Measurements from ENCODE around the gene RREB1.
"Not testable (repeated sequence)": the region's sequence is repeated elsewhere in the genome, so short reads cannot be mapped to it uniquely, and the experiment has no call there.

RREB1 gene

DNA sequence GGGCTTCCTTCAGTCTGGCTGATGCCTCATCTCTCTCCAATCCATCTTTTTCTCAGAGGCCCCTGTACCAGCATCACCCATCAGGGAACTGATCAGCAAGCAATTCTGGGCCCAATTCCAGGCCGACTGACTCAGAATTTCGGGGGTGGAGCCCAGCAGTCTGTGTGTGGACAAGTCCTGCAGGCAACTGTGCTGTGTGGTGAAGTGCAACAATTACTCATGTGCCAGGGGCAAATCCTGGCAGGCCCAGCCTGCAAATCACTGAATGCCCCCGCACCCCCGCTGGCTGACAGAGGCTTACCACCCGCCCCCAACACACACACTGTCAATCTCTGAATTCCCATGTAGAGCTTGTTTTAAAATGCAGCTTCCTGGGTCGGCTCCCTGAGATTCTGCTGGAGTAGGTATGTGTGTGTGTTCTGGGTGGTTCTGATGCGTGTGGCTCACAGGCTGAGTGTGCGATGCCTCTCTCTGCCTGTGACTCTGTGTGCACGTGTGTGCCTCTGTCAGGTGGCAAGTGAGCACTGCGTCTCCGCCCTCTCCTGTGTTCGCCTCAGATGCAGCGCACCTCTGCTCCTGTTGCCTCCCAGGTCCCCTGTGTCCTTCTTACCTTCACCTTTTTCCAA is 159.8 kb downstream of the RREB1 start:
- DNase-seq = no peak

- no peak for DNase-seq
Measured at GRCh38 chr6:7268362-7268761, 160.6 kb downstream of the RREB1 start.

DNA sequence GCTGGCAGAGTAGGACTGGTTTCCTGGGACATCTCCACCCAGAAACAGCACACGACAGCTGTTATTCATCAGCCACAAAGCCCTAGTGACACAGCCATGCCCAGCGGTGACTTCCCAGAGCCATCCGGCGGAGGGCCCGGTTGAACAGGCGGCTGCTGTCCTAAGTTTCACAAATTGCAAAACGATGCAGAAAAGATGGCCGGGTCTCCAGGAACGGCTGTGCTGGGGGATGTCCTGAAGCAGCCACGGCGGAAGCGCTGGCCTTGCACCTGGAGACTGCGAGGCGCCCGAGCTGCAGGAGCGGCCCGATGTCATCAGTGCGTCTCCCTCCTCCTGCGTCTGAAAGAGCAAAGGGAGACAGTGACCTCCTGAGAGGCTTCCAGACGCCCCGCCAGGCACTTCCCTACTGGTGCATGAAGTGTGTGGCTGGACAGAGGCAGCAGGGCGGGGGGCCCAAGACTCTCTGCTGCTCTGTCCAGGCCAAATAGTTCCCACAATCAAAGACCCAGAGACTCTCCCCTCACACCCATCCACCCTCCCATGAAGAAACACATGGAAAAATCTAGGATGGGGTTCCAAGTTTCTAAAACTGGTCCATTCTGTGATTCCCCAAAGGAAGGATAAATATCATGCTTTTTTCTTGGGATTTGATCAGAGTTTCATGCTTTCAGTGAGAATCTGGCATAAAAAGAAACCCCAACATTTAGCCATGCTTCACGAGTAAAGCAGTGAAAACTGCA is 161.2 kb downstream of the RREB1 start:
- no peak for DNase-seq

DNA sequence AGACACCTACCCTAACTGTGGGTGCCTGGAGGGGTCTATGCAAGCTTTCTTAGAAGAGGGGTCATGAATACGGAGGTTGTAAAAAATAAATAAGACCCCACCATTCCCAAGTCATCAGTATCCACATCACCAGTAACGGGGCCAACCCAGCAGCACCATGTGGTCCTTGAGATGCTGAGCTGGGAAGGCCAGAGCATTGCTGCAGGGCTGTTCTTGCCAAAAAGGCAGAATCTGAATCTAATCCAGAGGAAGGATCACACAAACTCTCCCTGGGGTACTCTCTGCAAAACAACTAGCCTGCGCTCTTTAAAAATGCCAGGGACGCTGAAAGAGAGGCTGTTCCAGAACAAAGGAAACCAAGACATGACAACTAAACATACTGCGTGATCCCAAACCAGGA is 162.1 kb downstream of the RREB1 start:
- no peak for DNase-seq

DNA sequence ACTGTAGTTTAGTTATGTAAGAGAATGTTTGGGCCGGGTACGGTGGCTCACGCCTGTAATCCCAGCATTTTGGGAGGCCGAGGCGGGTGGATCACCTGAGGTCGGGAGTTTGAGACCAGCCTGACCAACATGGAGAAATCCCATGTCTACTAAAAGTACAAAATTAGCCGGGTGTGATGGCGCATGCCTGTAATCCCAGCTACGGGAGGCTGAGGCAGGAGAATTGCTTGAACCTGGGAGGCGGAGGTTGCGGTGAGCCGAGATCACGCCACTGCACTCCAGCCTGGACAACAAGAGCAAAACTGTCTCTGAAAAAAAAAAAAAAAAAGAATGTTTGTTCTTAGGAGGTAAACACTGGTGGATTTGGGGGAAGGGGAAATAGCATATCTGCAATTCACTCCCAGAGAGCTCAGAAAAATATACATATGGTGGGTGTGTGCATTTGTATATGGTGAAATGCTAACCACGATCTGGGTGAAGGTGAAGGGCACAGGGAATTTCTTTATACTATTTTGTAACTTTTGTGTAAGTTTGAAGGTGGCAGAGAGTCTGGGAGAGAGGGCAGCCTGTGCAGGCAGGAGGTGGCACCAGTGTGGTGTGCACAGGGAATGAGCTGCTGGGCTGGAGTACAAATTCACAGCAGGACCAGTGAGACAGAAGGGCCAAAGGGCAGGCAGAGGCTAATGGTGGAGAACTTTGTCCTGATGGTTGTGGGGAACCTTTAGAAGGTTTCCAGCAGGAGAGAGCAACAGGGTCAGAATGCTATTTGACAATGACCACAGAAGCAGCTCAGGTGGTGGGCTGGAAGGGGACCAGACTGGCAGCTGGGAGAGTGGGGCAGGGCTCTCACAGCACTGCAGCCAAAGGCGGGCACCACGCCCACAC is 162.8 kb downstream of the RREB1 start:
- no peak for DNase-seq

GRCh38 chr6:7271205-7271534 is 163.4 kb downstream of the RREB1 start:
- no peak for DNase-seq

DNA sequence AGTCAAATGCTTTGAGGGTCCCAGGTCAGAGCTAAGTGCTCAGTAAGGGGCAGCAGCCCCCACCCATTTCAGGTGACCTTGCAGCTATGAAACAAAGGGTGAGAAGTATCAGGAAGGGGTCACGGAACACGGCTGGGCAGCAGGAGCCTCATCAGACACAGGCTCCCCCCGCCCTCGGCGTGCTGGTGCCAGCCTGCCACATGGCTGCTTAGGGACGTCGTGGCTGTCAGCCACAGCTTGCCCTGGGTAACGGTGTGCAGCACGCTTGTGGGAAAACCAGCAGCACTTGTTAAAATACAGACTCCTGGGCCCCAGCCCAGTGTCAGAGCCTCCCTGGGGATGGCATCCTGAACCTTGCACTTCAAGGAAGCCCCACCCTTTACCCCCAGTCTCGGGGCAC is 165.9 kb downstream of the RREB1 start:
- DNase-seq = no peak

- DNase-seq = not testable (repeated sequence)
Measured at GRCh38 chr6:7274525-7274924, 166.8 kb downstream of the RREB1 start.

GRCh38 chr6:7276199-7276524 is 168.4 kb downstream of the RREB1 start:
- no peak for DNase-seq

DNA sequence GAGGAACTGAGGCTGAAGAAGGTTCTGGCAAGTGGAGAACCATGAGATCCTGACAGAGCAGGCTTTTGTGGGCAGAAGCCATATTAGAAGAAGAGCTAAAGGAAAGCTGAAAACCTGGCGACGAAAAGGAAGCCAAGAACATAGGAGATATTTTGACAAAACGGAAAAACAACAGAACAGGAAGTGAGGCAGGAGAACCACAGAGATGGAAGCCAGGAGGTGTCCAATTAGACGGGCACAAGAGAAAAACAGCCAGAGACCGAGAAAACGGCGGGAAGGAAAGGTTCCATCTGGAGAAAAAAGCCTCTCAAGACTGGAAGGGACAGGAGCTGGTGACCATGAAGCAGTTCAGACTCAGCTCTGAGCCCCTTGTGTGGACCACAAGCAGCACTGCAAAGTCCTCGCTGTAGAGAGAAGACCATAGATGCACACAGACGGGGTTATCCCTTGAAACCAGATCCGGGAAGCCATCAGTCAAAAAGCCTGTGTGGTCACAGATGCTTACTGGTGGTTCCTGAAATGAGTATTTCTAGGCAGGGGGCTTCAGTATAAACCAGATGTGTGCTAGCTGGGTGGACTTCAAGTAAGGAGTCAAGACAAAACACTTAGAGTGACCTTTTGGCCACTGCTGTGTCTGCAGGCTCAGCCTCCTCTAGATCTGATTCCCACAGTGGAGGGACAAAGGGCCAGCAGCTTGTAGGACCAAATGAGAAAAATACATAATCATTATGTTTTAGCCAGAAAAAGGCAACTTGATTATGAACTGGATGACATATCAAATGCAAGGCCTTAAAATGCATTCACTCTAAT is 174.5 kb downstream of the RREB1 start:
- DNase-seq = no peak

DNA sequence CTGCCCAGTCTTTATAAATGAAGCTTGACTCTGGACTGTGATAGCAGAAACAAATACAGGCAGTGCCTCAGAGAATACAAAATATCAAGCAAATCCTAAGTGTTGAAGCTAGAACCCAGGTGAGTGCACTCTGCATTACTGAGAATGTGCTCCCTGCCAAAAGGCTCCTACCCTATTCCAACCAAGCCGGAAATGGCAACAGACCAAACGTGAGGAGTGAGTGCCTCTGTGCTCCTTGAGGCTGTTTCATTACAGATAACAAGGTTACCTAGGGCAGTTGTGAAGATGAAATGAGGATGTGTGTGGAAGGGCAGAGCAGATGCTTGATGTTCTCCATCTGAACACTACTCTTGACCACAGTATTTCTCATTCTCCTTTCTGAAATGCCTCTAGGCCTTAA is 175.9 kb downstream of the RREB1 start:
- no peak for DNase-seq

GRCh38 chr6:7285416-7285815 is 177.7 kb downstream of the RREB1 start:
- DNase-seq = no peak

- no peak for DNase-seq
Measured at GRCh38 chr6:7290079-7290478, 182.3 kb downstream of the RREB1 start.

- no peak for DNase-seq
Measured at GRCh38 chr6:7292596-7293255, 185.0 kb downstream of the RREB1 start.

GRCh38 chr6:7295916-7296315 is 188.2 kb downstream of the RREB1 start:
- no peak for DNase-seq

DNA sequence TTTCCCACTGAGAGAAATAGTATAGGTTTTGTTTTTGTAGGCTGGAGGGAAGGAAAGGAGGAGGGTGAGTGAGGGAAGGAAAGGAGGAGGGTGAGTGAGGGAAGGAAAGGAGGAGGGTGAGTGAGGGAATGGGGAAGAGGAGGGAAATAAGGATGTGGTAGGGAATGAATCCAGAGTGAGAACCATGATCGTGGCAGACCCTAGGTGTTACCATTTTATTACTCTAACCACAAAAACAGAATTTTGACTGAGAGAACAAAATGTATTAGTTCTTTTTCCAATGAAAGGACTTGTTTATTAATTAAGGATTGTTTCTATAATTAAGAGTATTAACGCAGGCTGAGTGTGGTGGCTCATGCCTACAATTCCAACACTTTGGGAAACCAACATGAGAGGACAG is 188.8 kb downstream of the RREB1 start:
- DNase-seq = no peak

DNA sequence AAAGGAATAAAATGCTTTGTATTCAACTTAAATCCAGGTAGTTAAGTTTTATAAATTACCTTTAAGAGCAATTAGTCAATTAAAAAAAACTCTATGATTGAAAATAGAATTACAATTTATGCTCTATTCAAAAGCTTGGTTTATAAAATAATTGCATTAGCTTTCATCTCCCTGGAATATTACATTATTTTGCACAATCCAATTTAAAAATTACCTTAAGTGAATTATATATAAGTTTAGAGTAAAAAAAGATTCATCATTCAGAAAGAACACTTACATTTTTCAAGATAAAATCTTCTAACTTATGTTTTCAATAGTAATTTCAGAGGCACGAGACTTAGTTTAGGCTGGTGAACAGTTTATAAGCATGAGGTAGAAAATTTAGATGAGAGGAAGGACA is 190.4 kb downstream of the RREB1 start:
- DNase-seq = no peak

DNA sequence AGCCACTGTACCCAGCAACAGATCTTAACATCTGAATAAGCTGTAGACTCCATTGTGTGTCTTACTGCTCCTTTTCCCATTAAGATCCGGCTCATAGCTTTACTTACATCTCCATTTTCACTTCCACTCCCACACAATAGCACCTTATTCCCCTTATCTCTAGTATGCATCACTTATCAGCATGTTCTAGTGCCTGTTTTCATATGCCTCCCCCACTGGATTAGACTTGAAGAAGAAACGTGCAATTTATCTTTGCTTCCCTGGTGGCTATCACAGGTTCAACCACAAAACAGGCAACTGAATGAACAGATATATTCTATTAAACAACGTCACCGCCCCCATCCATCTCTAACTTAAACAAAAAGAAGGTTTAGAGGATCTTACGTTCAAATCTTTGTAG is 193.2 kb downstream of the RREB1 start:
- DNase-seq = no peak

All from activated gamma-delta T cell treated with Interleukin-2 at 50 U/mL for 16 hours (primary cell).